ENCODE measurements around the gene HS6ST2.

The HS6ST2 gene

DNA sequence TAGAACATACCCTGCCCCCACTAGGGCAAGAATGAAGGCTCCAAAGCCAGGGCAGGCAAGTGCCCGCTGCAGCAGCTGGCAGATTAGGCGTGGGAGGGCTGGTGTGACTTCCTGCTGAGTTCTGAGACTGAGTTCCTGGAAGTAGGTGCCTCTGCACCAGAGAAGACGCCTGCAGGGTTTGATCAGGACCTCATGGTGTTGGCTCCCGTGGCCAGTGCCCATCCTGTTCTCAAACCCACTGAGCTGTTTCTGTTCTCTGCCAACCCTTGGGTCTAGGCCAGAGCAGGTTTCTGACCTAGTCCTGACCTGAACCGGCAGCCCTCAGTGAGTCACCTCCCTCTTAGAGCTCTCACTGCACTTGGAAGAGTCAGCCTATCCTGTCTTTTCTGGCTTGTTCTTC, 220.7 kb downstream of the HS6ST2 start:
- no peak for DNase-seq

DNA sequence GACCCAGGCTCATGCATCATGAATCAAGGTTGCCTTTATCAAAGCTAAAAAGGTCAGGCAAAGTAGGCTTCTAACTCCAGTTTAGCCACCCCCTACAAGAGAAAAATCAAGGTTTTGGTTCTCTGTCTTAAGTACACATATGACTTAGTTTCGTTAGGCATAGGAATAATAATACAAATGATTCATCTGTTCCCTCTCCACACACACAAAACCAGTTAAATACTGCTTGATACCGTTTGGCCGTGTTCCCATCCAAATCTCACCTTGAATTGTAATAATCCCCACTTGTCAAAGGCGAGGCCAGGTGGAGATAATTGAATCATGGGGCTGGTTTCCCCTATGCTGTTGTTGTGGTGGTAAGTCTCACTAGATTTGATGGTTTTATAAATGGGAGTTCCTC, 226.2 kb downstream of the HS6ST2 start:
- DNase-seq, result no peak

DNA sequence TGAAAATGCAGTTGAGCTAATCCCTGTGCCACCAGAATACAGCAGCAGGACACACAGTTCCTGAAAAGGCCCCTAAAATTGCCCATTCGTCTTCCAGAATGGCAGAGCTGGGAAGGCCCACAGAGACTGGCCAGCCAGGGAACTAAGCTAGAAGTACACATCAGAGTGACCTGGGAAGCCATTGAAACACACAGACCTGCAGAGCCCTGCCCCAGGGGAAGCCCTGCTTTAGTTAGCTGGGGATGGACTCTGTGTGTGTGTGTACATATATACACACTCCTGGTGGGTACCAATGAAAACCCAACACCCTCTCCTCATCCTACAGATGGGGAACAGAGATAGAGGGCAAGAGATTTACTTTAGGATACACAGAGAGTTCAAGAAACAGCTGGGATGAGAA, 227.7 kb downstream of the HS6ST2 start:
- no peak for DNase-seq

GRCh38 chrX:132730266-132730665, 228.2 kb downstream of the HS6ST2 start:
- no peak for DNase-seq

- DNase-seq, result no peak
These were observed 230.1 kb downstream of the HS6ST2 start for GRCh38 chrX:132728296-132728695.

DNA sequence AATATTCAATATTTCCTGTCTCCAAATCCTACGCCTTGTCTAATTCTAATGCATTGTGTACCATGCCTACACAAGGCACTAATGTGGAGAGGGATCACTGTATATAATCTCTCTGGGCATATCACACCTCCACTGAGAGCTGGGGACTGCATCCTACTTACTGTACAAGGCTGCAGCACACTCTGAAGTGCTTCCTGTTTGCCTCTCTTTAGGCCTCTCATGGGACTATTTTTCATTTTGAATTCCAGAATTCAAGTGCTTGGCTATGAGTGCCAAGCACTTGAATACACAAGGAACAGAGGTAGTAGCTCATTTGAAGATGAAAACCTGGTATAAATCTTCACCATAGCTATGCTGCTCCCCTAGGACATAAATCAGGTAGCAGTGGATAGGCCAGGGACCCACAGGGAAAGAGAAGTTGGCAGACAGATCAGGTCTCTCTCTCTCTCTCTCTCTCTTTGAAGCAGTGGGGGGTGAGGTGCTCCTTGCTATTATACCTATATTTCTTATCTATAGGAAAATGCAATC, 239.9 kb downstream of the HS6ST2 start:
- DNase-seq, result no peak

GRCh38 chrX:132716006-132716405, 242.4 kb downstream of the HS6ST2 start:
- DNase-seq, result no peak

DNA sequence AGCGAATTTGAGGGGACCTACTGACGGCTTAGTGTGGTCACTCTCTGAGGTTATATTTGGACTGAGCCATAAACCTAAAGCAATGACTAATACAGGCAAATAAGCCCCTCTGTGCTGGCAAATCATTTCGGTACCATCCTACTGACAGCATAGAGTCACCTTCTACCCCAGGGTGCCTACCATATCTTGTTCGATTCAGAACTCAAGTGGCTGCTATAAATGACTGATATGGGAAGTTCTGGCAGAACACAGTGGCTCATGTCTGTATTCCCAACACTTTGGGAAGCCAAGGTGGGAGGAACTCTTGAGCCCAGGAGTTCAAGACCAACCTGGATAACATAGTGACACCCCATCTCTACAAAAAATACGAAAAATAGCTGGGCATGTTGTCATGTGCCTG, 243.5 kb downstream of the HS6ST2 start:
- no peak for DNase-seq

DNA sequence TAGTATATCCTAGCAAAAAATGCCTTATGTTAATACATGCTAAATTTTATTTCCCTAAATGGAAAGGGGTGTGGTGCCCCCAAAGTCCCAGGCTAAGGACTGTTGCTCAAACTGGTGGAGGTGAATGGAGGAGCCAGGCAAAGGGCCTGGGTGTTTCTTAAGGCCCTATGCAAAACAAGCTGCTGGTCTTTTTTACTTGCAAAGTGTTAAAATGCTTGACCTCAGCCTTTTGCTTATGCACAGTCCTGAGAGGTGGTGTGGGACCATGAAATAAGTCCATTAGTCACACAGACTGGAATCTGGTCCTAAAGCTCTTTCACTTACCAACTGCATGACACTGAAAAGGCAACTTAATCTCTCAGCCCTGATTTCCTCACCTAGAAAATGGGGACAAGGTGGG, 246.1 kb downstream of the HS6ST2 start:
- no peak for DNase-seq

DNA sequence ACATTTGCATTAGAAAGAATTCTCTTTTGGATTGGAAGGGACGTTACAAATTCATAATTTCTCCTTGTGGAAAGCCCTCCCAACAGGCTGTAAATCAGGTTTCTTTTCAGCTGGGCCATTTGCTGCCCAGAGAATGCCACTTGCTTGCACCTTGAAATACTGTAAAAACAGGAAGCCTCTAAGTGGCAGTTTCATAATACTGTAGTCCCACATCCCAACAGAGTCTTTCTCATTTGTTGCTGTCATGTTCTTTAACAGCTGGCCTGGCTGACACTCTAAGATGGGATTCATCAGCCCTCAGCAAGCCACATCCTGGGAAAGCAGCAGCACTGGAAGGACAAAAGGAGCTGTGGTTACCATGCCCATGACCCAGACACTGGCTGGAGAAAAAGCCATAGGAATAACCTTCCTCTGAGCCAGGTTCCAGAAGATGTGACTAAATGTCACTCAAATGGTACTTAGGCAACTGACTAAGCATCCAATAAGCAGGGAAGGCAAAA, 247.7 kb downstream of the HS6ST2 start:
- peak; percentile 22 for DNase-seq

- no peak for DNase-seq
These were observed 249.9 kb downstream of the HS6ST2 start for GRCh38 chrX:132708529-132708928.

DNA sequence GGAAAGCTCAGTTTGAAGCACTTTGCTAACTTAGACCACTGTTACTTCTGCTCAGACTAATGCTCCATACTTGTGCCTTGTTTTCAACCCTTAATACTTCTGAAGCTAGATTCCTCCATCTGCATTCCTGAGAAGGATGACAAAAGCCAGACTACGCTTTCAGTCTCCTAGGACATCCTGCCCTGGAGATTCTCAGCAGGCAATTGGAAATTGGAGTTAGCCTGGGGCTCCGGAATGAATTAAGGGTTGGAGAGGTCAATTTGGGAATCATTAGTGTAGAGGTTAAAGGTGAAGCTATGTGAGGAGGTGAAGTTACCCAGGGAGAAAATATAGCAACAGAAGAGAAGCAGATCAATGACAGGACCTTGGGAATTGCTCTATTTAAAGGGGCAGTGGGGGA, 253.7 kb downstream of the HS6ST2 start:
- no peak for DNase-seq

- DNase-seq, result no peak
These were observed 264.0 kb downstream of the HS6ST2 start for GRCh38 chrX:132694382-132694781.

DNA sequence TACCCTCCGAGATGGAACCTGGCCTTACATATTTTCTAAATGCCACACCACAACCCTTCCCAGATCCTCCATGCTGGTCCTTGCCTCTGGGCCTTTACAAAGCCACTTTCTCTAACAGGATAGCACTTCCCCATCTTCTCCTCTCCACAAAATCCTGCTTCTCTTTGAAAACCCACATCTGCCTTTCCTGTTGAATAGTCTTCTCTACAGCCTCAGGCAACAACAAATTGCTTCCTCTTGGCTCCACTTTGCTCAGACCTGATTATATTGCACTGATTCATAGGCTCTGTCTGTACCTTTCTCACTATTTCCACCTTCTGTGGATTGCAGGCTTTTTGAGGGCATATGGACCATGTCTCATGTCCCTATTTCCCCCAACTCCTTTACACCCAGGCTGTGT, 265.9 kb downstream of the HS6ST2 start:
- no peak for DNase-seq

DNA sequence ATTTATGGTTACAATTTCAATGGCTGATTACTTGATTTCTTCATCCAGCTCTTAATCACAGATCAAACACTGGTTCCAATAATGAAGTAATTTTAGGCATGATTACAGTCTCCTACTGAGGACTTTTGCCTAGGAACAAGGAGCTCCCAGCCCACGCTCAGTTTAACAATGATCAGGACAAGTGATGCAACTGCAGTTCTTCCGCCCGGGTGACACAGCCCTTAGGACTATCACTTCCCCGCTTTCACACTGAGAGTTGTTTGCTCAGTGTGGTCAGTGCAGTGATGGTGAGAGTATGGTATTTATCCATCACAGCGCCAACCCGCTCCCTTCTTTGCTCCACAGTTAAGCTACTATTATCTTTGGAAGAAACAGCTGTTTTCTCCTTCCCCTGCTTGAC, 266.4 kb downstream of the HS6ST2 start:
- no peak for DNase-seq

DNA sequence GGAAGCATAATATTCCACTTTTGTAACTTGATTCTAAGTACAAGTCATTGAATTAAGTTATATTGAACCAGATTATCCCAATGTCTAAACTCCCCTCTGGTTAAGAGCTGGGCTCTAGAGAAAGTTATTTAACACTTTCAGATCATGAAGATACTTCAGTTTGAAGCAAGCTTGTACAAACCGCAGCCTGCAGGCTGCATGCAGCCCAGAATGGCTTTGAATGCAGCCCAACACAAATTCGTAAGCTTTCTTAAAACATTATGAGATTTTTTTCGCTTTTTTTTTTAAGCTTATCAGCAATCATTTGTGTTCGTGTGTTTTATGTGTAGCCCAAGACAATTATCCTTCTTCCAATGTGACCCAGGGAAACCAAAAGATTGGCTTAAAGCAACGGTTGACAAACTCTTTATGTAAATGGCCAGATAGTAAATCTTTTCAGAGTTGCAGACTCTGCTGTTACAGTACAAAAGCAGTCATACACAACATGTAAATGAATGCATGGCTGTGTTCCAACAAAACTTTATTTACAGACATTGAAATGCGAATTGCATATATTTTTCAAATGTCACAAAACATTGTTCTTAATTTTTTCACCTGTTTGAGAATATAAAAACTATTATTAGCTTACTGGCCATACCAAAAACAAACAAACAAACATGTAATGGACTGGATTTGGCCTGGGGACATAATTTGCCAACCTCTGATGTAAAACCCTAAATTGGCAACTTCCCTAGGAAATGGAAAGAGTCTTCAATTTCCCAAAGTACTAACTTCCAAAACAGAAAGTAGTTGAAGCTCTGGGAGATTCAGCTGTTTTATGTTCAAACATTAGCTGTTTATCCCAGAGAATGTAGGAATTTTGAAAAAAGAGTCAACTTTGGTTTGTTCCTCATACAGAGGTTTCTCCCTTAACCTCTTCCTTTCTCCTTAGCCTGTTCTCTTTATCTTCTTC, 268.5 kb downstream of the HS6ST2 start:
- no peak for DNase-seq

GRCh38 chrX:132685276-132685675, 273.2 kb downstream of the HS6ST2 start:
- no peak for DNase-seq

- no peak for DNase-seq
These were observed 281.2 kb downstream of the HS6ST2 start for GRCh38 chrX:132677233-132677716.

GRCh38 chrX:132676561-132677186, 281.8 kb downstream of the HS6ST2 start:
- peak; percentile 66 for DNase-seq

DNA sequence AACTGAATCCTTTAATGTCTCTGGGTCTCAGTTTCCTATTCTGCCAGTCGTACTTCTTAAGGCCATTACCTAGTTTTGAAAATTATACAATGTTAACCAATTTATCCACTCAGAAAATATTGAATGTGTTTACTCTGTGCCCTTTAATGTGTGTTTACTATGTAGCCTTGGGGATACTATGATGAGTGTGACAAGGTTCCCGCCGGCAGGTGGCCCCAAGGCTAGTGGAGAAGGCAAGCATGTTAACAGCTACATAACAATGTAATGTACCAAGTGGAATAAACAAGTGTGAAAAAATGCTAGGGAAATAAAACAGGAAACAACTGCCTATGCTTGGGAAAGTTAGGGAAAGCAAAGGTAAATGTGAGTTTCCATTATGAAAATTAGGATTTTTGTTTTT, 282.3 kb downstream of the HS6ST2 start:
- DNase-seq, result no peak

GRCh38 chrX:132673331-132673730, 285.1 kb downstream of the HS6ST2 start:
- no peak for DNase-seq

- no peak for DNase-seq
These were observed 287.2 kb downstream of the HS6ST2 start for GRCh38 chrX:132671229-132671641.

- no peak for DNase-seq
These were observed 289.3 kb downstream of the HS6ST2 start for GRCh38 chrX:132669142-132669541.

DNA sequence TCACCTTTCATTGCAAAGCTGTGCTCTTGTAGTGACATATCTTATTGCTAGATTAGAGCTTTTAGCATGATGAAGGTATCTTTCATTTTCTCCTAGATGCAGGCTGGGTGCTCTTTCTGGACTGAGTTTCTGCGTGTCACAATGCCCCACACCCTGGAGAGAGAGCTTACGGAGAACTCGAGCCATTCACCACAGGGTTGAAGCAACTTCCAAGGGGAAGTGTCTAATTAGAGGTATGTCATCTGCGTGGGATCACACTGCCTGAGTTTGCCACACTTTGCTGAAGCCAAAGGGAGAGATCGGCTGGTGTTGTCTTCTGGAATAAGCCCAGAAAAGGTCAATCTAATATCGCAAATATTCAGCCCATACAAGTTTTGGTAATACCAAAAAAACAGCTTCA, 290.3 kb downstream of the HS6ST2 start:
- DNase-seq, result no peak

All from eye (tissue), 1 donor.